ENCODE data around the gene CYP2S1.
"Not testable (repeated sequence)": the region's sequence is repeated elsewhere in the genome, so short reads cannot be mapped to it uniquely, and the experiment has no call there.

Gene CYP2S1

DNA sequence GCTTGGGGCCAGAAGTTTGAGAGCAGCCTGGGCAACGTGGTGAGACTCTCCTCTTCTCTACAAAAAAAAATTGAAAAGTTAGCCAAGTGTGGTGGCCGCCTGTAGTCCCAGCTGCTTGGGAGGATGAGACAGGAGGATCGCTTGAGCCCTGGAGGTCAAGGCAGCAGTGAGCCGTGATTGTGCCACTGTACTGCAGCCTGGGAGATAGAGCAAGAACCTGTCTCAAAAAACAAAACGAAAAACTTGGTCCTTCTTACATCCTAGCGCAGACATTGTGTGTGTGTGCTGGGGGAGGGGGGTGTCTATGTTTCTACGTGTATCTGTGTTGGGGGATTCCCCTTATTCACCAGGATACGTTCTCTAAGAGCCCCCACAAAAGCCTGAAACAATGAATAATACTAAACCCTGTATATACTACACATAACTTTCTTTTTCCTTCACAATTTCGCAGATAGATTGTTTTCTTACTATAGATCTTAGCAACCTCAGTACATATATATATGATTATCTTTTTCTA is 33.9 kb downstream of the CYP2S1 start:
- DNase-seq: no peak

DNA sequence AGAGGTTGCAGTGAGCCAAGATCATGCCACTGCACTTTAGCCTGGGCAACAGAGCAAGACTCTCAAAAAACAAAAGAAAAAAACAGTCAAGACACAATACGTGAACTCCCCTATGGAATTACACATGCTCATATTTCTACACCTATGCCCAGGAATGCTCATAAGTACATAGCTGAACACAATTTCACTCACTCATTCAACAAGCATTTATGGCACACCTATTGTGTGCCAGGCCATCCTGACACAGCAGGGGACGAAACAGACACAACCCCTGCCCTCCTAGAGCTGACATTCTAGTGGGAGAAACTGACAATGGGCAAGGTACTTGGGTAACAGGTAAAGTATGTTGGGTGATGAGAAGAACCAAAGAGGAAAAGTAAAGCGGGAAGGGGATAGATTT is 35.5 kb downstream of the CYP2S1 start:
- no peak for DNase-seq

DNA sequence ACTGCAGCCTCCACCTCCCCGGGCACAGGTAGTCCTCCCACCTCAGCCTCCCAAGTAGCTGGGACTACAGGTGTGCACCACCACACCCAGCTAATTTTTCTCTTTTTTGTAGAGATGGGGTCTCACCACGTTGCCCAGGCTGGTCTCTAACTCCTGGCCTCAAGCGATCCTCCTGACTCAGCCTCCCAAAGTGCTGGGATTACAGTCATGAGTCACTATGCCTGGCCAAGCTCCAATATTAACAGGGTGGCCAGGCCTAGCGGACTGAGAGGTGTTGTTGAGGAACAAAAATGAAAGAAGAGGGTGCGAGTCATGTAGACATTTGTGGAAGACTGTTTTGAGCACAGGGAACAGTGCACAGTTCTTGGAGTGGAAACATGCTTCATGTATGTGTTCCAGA is 36.3 kb downstream of the CYP2S1 start:
- DNase-seq: not testable (repeated sequence)

DNA sequence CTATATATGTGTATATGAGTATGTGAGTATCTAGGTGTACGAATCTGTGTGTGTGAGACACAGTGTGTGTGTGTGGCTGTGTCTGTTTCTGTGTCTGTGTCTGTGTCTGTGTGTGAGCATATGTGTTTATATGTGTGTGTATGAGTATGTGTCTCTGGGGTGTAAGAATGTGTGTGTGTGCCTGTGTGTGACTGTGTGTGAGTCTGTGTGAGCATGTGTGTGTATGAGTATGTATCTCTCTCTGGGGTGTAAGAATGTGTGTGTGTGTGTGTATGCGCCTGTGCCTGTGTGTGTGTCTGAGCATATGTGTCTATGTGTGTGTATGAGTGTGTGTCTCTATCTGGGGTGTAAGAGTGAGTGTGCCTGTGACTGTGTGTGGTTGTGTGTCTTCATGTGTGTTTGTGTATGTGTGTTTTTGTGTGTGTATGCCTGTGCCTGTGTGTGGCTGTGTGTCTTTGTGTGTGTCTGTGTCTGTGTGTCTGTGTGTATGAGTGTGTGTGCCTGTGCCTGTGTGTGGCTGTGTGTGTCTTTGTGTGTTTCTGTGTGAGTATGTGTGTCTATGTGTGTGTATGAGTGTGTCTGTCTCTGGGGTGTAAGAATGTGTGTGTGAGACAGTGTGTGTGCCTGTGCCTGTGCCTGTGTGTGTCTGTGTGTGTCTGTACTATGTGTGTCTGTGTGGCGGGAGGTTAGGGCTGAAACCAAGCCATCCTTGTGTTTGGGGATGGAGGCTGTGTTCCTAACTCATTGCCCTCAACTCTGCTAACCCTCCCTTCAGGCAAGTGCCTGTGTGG is 37.2 kb downstream of the CYP2S1 start:
- no peak for DNase-seq

DNA sequence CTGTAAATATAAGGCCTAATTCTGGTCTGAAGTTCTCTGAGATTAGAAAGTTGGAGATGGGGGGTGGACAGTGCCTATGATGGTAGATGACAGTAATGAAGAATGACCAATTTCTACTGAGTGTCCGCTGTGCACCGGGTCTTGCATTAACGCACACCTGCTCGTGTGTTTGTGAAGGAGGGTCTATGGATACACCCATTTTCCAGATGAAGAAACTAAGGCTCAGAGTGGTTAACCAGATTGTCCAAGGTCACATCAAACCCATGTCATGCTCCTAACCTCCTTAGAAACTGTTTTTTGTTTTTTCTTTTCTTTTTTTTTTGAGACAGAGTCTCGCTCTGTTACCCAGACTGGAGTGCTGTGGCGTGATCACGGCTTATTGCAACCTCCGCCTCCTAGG is 39.7 kb downstream of the CYP2S1 start:
- DNase-seq: no peak

DNA sequence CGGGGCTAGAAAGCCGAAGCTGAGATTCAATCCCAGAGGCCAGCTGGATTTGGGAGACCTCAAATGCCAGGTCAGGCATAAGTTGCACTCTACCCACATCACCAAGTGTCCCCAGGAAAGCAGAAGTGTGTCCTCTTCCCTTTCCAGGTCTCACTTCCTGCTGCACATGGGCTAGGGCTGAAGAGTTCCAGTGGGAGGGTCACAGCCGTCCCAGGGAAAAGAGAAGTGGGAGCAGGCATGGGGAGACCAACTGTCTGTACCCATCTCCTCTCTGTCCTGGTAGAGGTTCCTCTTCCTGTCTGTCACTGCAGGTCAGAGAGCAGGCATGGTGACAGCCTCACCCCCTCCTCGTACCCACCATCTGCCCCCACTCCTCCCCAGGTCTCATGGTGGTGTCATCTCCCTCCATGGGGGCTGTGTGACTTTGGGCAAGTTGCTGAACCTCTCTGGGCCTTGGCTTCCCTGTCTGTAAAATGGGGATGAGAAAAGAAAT is 40.8 kb downstream of the CYP2S1 start:
- peak in 1 of 2 donors; percentile 36 for DNase-seq

DNA sequence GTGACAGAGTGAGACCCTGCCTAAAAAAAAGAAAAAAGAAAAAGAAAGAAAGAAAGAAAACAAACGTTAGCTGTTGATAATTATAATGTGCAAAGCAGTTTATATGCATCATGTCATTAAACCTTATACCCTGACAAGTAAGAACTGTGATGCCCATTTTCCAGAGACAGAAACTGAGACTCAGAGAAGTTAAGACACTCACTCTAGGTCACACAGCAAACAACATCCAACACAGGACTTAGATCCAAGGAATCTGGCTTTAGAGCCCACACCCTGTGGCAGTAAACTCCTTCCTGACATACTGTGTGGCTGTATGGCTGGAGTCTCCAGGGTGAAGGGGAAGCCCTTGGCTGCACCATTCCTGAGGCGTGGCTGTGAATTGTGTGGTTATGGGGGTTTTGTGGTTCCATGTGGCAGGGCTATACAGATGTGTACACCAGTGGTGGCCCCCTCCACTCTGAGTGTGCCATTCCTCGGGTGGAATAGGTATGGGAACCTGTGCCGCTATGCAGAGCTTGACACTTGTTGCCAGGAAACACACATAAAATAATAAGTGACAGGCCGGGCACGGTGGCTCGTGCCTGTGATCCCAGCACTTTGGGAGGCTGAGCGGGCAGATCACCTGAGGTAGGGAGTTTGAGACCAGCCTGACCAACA is 41.6 kb downstream of the CYP2S1 start:
- no peak for DNase-seq

DNA sequence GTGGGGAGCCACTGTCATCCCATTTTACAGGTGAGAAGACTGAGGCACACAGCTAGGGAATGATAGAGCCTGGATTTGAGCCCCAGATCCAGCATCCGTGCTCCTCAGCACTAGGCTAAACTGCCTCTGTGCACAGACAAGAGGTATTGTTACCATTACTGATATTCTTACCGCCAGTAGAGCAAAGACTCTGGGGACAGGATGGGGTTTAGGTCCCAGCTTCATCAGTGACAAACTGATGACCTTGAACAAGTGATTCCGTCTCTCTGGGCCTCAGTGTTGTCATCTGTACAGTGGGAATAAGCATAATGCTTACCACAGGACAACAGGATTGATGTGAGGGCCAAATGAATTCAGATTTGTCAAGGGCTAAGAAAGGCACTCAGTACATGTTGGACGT is 42.5 kb downstream of the CYP2S1 start:
- no peak for DNase-seq

DNA sequence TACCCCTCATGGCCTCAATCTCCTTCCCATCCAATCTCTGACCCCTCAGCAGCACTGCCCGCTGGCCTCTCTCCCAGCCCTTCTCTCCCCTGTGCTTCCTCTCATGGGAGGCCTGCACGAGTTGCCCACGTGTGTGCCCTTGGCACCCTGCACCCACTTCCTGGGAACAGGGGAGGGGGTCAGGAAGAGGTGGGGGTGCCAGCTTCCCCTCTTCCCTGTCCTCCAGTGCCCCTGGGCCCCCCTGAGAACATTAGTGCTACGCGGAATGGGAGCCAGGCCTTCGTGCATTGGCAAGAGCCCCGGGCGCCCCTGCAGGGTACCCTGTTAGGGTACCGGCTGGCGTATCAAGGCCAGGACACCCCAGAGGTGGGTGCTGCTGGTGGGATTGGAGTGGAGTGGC is 45.2 kb downstream of the CYP2S1 start:
- DNase-seq: no peak

DNA sequence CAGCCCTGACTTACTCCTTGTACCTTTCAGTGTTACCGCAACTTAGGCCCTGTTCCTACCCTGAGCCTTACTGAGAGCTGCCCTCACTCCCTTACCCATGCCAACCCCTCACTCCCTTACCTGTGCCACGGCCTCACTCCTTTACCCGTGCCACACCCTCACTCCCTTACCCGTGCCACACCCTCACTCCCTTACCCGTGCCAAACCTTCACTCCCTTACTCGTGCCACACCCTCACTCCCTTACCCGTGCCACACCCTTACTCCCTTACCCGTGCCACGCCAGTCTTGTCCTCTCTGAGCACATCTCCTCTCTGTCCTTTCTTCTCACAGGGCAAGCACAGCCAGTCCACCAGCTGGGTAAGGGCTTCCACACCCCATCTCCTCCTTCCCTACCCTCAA is 46.3 kb downstream of the CYP2S1 start:
- DNase-seq: no peak

DNA sequence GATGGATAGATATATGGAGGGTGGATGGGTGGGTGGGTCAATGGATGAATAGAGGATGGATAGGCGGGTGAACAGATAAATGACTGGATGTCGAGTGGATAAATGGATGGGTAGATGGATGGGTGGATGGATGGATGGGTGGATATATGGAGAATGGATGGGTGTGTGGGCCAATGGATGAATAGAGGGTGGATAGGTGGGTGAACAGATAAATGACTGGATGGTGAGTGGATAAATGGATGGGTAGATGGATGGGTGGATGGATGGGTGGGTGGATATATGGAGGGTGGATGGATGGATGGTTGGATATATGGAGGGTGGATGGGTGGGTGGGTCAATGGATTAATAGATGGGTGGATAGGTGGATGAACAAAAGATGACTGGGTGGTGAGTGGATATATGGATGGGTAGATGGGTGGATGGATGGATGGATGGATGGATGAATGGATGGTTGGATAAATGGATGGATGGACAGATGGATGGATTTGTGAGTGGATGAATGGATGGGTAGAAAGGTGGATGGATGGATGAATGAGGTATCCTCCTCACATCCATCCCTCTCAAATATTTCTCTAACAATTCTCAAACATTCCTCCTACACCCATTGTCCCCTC is 47.0 kb downstream of the CYP2S1 start:
- no peak for DNase-seq

DNA sequence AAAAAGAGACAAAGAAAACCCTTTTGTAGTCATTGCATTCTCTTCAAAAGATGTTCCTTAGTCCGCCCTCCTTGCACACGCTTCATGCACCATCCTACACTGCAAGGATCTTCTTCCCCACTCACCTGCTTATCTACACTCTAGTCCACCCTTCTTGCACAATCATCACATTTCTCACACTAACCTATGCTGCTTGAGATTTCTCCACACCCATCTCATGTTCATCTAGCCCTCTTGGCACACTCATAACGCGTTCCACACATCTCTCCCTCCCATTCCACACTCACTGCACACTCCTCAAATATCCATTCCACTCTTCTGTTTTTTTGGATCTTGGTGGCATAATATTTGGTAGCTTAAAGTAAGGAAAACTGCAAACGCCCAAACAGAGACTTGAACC is 48.8 kb downstream of the CYP2S1 start:
- DNase-seq: no peak

DNA sequence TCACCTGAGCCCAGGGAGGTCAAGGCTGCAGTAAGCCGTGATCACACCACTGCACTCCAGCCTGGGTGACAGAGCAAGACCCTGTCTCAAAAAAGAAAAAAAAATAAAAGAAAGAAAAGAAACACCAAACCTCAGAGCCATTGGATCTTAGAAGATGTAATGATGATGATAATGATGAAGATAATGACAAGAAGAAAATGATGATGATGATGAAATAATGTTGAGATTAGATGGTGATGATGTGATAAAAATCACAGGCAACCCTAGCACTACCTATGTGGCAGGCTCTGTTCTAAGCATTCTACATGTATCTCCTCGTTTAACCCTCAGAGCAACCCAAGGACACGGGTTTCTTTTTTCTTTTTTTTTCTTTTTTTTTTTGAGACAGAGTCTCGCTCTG is 51.1 kb downstream of the CYP2S1 start:
- no peak for DNase-seq

DNA sequence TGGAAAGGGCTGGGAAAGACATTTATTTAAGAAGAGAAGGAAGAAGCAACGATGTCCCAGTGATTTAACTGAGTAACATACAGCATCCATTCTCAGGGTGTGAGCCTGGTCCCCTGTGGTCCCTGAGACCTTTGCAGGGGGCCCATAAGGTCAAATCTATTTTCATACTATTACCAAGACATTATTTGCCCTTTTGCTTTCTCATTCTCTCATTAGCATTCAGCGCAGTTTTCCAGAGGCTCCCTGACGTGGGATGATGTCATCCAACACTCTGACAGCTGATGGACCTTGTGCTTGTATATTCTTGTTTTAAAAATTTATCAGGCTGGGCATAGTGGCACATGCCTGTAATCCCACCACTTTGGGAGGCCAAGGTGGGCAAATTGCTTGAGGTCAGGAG is 52.8 kb downstream of the CYP2S1 start:
- DNase-seq: no peak

DNA sequence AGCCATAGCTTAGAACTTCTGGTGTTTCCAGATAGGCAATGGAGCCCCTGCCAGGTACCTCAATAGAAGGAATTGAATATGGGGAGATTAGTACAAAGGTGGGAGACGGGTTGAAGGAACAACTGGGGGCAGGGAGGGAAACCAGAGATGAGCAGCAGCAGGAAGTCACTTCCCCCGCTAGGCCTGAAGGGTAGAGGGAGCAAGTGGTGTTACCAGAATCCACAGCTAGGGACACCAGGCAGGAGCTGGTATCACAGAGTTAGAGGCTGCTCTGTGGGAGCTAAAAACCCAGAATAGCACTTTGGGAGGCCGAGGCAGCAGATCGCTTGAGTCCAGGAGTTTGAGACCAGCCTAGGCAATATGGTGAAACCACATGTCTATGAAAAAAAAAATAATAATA is 55.9 kb downstream of the CYP2S1 start:
- DNase-seq: no peak

DNA sequence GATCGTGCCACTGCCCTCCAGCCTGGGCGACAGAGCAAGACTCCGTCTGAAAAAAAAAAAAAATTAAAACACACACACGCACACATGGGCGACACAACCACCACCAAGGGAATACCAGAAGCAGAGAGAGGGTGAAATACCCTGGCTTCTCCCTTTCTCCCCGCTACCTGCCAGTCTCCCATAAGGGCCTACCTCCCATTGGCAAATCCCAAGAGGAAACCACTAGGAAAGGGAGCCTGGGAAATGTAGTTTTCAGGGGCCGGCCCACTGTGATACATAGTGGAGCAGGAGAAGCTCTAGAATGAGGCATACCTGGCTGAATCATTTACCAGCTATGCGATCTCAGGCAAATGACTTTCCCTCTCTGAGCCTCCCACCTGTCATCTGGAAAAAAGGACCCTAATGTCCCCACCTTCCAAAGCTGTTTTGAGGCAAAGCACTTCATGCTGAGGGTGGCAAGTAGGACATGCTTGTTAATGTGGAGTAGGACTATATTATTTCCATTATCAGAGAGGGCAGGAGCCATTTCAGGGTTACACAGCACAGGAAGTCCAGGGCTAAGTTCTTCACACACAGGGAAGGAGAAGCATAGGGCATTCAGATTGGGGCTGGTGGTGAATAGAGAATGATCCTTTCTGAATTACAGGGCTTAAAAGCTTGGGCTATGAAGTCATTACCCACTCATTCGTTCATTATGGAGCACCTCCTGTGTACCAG is 56.8 kb downstream of the CYP2S1 start:
- DNase-seq: no peak

DNA sequence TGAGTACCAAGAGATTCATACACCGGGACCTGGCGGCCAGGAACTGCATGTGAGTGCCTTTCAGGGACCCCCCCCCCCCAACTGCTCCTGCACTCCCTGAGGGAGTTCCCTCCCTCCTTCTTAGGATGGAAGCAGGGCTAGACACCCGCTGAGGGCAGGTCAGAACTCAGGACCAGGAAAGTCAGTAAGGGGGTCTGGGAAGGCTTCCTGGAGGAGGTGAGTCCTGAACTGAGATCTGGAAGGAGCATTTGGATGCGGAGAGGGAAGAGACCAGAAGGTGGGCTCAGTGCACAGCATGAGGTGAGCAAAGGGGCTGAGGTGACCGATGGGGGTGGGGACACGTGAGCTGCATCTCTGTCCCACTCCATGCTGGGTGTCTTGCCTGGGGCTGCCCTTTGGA is 60.6 kb downstream of the CYP2S1 start:
- DNase-seq: no peak

DNA sequence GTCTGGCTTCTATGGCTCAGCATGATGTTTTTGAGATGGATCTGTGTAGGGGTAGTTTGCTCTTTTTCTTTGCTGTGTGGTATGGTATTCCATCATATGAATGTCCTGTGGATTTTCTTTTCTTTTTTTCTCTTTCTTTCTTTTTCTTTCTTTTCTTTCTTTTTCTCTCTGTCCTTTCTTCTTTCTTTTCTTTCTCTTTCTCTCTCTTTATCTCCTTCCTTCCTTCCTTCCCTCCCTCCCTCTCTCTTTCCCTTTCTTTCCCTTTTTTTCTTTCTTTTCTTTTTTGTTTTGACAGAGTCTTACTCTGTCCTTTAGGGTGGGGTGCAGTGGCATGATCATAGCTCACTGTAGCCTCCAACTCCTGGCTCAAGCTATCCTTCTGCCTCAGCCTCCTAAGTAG is 62.2 kb downstream of the CYP2S1 start:
- DNase-seq: no peak
